SK-N-SH treated with all-trans-retinoic acid at 6 μM for 48 hours (cell line): ENCODE results near the gene GPR155.

ENCODE experiments used
- ARNTL ChIP-seq: fragments of 450-650 bp; formaldehyde crosslinking; IDR thresholded peaks from 2 replicates; pipeline ENCODE4 v1.5.0; 2020; ENCODE audit warnings: low read depth, mild to moderate bottlenecking, moderate library complexity, borderline replicate concordance
- BACH2 ChIP-seq: fragments of 250-450 bp; sonication (Bioruptor Pico); IDR thresholded peaks from 2 replicates; pipeline ENCODE4 v1.9.0; 2021; ENCODE audit warnings: mild to moderate bottlenecking, borderline replicate concordance
- ESRRG ChIP-seq: fragments of 250-450 bp; sonication (Bioruptor Pico); IDR thresholded peaks from 2 replicates; pipeline ENCODE4 v1.6.1; 2021; ENCODE audit warnings: mild to moderate bottlenecking
- GLIS3 ChIP-seq: fragments of 250-450 bp; sonication (Bioruptor Pico); IDR thresholded peaks from 2 replicates; pipeline ENCODE4 v1.5.0; 2020; ENCODE audit warnings: mild to moderate bottlenecking, moderate library complexity
- PATZ1 ChIP-seq: fragments of 250-450 bp; sonication (Bioruptor Pico); IDR thresholded peaks from 2 replicates; pipeline ENCODE4 v1.8.0; 2020; ENCODE audit warnings: mild to moderate bottlenecking, moderate library complexity, borderline replicate concordance
- PPARA ChIP-seq: fragments of 250-450 bp; sonication (Bioruptor Pico); IDR thresholded peaks from 2 replicates; pipeline ENCODE4 v1.5.0; 2020; ENCODE audit warnings: mild to moderate bottlenecking, borderline replicate concordance
- RARB ChIP-seq: fragments of 250-450 bp; sonication (Bioruptor Pico); IDR thresholded peaks from 2 replicates; pipeline ENCODE4 v1.8.0; 2021; ENCODE audit warnings: mild to moderate bottlenecking, moderate library complexity
- SNAI2 ChIP-seq: fragments of 250-450 bp; sonication (Bioruptor Pico); IDR thresholded peaks from 2 replicates; pipeline ENCODE4 v1.5.0; 2020; ENCODE audit warnings: mild to moderate bottlenecking, moderate library complexity
- ZC3H10 ChIP-seq: fragments of 250-450 bp; sonication (Bioruptor Pico); IDR thresholded peaks from 2 replicates; pipeline ENCODE4 v1.5.1; 2021; ENCODE audit warnings: mild to moderate bottlenecking, moderate library complexity
- ZFP3 ChIP-seq: fragments of 250-450 bp; sonication (Bioruptor Pico); IDR thresholded peaks from 2 replicates; pipeline ENCODE4 v1.5.0; 2020; ENCODE audit warnings: mild to moderate bottlenecking, moderate library complexity
- ZNF8 ChIP-seq: fragments of 450-650 bp; formaldehyde crosslinking; IDR thresholded peaks from 2 replicates; pipeline ENCODE4 v1.5.0; 2020; ENCODE audit warnings: mild to moderate bottlenecking, moderate library complexity
- TF ChIP-seq, protein P1 (sequence below): fragments of 250-450 bp; sonication (Bioruptor Pico); IDR thresholded peaks from 2 replicates; pipeline ENCODE4 v1.5.0; 2020; ENCODE audit warnings: mild to moderate bottlenecking, moderate library complexity
- TF ChIP-seq, protein P2 (sequence below): fragments of 250-450 bp; sonication (Bioruptor Pico); IDR thresholded peaks from 2 replicates; pipeline ENCODE4 v1.5.1; 2020; ENCODE audit warnings: low read depth, mild to moderate bottlenecking, moderate library complexity
- TF ChIP-seq, protein P3 (sequence below): fragments of 250-450 bp; sonication (Bioruptor Pico); IDR thresholded peaks from 2 replicates; pipeline ENCODE4 v1.8.0; 2021; ENCODE audit warnings: low read depth, mild to moderate bottlenecking, moderate library complexity, borderline replicate concordance

DNA sequence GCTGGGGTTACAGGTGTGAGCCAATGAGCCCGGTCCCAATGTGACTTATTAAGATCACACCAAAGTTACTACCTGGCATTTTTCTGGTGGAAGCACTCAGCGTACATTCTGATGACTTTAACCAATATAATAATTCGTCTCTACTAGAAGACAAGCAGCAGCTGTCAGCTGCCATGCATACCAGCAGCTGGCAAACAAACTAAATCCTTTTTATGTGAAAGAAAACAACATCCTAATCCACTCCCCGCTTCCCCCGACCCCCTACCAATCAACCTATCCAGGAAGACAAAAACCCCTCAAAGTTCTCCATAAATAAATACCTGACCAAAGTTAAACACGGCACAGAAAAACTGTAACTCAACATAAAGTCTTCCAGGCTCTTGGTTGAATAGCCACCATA is 42.1 kb downstream of the GPR155 start:
- no peak for TF ChIP-seq ARNTL (CRISPR knock-in tag)
- TF ChIP-seq BACH2 (CRISPR knock-in tag), result no peak
- no peak for TF ChIP-seq PATZ1 (CRISPR knock-in tag)
- no peak for TF ChIP-seq GLIS3 (CRISPR knock-in tag)
- TF ChIP-seq PPARA (CRISPR knock-in tag), result no peak
- TF ChIP-seq ZC3H10 (CRISPR knock-in tag), result no peak
- TF ChIP-seq, protein P1, sequence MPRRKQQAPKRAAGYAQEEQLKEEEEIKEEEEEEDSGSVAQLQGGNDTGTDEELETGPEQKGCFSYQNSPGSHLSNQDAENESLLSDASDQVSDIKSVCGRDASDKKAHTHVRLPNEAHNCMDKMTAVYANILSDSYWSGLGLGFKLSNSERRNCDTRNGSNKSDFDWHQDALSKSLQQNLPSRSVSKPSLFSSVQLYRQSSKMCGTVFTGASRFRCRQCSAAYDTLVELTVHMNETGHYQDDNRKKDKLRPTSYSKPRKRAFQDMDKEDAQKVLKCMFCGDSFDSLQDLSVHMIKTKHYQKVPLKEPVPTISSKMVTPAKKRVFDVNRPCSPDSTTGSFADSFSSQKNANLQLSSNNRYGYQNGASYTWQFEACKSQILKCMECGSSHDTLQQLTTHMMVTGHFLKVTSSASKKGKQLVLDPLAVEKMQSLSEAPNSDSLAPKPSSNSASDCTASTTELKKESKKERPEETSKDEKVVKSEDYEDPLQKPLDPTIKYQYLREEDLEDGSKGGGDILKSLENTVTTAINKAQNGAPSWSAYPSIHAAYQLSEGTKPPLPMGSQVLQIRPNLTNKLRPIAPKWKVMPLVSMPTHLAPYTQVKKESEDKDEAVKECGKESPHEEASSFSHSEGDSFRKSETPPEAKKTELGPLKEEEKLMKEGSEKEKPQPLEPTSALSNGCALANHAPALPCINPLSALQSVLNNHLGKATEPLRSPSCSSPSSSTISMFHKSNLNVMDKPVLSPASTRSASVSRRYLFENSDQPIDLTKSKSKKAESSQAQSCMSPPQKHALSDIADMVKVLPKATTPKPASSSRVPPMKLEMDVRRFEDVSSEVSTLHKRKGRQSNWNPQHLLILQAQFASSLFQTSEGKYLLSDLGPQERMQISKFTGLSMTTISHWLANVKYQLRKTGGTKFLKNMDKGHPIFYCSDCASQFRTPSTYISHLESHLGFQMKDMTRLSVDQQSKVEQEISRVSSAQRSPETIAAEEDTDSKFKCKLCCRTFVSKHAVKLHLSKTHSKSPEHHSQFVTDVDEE (CRISPR knock-in tag), result no peak
- TF ChIP-seq, protein P2, sequence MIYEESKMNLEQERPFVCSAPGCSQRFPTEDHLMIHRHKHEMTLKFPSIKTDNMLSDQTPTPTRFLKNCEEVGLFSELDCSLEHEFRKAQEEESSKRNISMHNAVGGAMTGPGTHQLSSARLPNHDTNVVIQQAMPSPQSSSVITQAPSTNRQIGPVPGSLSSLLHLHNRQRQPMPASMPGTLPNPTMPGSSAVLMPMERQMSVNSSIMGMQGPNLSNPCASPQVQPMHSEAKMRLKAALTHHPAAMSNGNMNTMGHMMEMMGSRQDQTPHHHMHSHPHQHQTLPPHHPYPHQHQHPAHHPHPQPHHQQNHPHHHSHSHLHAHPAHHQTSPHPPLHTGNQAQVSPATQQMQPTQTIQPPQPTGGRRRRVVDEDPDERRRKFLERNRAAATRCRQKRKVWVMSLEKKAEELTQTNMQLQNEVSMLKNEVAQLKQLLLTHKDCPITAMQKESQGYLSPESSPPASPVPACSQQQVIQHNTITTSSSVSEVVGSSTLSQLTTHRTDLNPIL (CRISPR knock-in tag), result no peak
- no peak for TF ChIP-seq SNAI2 (CRISPR knock-in tag)
- no peak for TF ChIP-seq RARB (CRISPR knock-in tag)
- no peak for TF ChIP-seq ZNF8
- TF ChIP-seq ZFP3 (CRISPR knock-in tag), result no peak
- TF ChIP-seq, protein P3, sequence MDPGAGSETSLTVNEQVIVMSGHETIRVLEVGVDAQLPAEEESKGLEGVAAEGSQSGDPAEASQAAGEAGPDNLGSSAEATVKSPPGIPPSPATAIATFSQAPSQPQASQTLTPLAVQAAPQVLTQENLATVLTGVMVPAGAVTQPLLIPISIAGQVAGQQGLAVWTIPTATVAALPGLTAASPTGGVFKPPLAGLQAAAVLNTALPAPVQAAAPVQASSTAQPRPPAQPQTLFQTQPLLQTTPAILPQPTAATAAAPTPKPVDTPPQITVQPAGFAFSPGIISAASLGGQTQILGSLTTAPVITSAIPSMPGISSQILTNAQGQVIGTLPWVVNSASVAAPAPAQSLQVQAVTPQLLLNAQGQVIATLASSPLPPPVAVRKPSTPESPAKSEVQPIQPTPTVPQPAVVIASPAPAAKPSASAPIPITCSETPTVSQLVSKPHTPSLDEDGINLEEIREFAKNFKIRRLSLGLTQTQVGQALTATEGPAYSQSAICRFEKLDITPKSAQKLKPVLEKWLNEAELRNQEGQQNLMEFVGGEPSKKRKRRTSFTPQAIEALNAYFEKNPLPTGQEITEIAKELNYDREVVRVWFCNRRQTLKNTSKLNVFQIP (CRISPR knock-in tag), result no peak
- no peak for TF ChIP-seq ESRRG (CRISPR knock-in tag)
